Thoracic aorta (tissue), 2 donors: Measurements from ENCODE around the gene TSR3. TPM values are rescaled to one million over a fixed set of nuclear protein-coding genes. Genes with fewer than 3 reads are reported as not detected.

Source experiments
- ATAC-seq: fragments of 150-250 bp; one replicate; pipeline ENCODE4 v1.8.0; 2017; ENCODE audit warnings: low read depth; ENCODE audit not compliant: insufficient number of reproducible peaks, low FRiP score
- DNase-seq: peaks from one replicate; pipeline ENCODE4 v3.0.0-alpha.2; 2020; ENCODE audit warnings: low spot score
- H3K27ac ChIP-seq, 2 donors: fragments of 200-600 bp; sonication (generic); 1 replicate in 1 of 2; 2 replicates in 1 of 2; pipeline ENCODE4 v1.5.1; 2016; ENCODE audit warnings: mild to moderate bottlenecking in 2 of 2, moderate library complexity in 2 of 2
- H3K27me3 ChIP-seq: fragments of 200-600 bp; sonication (generic); replicated peaks from 2 replicates; pipeline ENCODE4 v1.6.0; 2016; ENCODE audit warnings: mild to moderate bottlenecking; ENCODE audit not compliant: insufficient read depth
- H3K36me3 ChIP-seq: fragments of 200-600 bp; sonication (generic); one replicate; pipeline ENCODE4 v1.5.1; 2016
- H3K4me1 ChIP-seq, 2 donors: fragments of 200-600 bp; sonication (generic); 1 replicate in 1 of 2; 2 replicates in 1 of 2; pipeline versions ENCODE4 v1.5.1 to v1.6.0; 2016; ENCODE audit warnings: low read depth in 2 of 2, mild to moderate bottlenecking in 1 of 2; ENCODE audit not compliant: control insufficient read depth in 1 of 2
- H3K4me3 ChIP-seq: fragments of 200-600 bp; sonication (generic); 2 replicates; pipeline ENCODE4 v1.5.1; 2016; ENCODE audit warnings: mild to moderate bottlenecking
- H3K9me3 ChIP-seq: fragments of 200-600 bp; sonication (generic); 2 replicates; pipeline ENCODE4 v1.5.1; 2016
- CTCF ChIP-seq: fragments of 200-600 bp; sonication (generic); IDR thresholded peaks from one replicate; pipeline ENCODE4 v1.5.1; 2019; ENCODE audit warnings: antibody characterized with exemption
- total RNA-seq, 2 donors: library from RNA; depleted of rRNA; stranded (reverse); fragments of >200 nt; gene quantifications; one replicate each; pipeline versions ENCODE4 v1.1.0 to v1.2.3, GENCODE V29; 2016

Gene TSR3
- total RNA-seq, 2 donors from 2014 or later, result 61.7 to 124 TPM

GRCh38 chr16:1389762-1390161 lies 38.1 kb upstream of the TSR3 start:
- H3K4me3 ChIP-seq, result no peak overlapping the region
- H3K36me3 ChIP-seq, result peaks cover 46% of the 10 kb centered on the region
- TF ChIP-seq CTCF, result no peak
- no peaks in the 10 kb centered on the region for H3K27me3 ChIP-seq
- no peaks in the 10 kb centered on the region for H3K9me3 ChIP-seq
- DNase-seq, result no peak
- ATAC-seq, result no peak
- no peaks in the 10 kb centered on the region for H3K4me1 ChIP-seq
- H3K27ac ChIP-seq, result no peak overlapping the region

- no peak for TF ChIP-seq CTCF
- H3K9me3 ChIP-seq, result no peaks in the 10 kb centered on the region
- no peaks in the 10 kb centered on the region for H3K4me1 ChIP-seq
- ATAC-seq (no peak), DNase-seq (no peak)
- peaks cover 36% of the 10 kb centered on the region for H3K36me3 ChIP-seq
- no peak overlapping the region for H3K4me3 ChIP-seq
- H3K27me3 ChIP-seq, result no peaks in the 10 kb centered on the region
- H3K27ac ChIP-seq, result no peak overlapping the region
Observed at GRCh38 chr16:1387331-1387730, 35.7 kb upstream of the TSR3 start.

DNA sequence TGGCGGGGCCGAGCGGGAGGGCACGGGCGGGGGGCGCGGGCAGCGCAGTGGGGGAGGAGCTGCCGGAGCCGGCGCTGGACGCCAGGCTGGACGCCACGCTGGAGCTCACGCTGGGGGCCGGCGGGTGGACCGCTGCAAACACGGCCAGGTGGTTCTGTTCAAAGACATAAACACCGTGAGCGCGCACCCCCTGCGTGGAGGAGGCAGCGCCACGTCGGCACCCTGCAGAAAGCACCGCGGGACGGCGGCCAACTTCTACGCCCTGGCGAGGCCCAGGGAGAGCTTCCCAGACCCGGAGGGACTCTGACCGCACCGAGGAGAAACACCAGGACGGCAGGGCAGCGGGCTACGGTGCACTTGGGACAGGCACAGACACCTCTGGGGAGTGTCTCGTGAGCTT lies 33.6 kb upstream of the TSR3 start:
- no peaks in the 10 kb centered on the region for H3K9me3 ChIP-seq
- H3K27me3 ChIP-seq, result no peaks in the 10 kb centered on the region
- TF ChIP-seq CTCF, result no peak
- H3K4me3 ChIP-seq, result no peak overlapping the region
- H3K27ac ChIP-seq, result no peak overlapping the region
- H3K4me1 ChIP-seq, result no peaks in the 10 kb centered on the region
- H3K36me3 ChIP-seq, result peaks cover 40% of the 10 kb centered on the region
- ATAC-seq, result no peak
- DNase-seq, result no peak

DNA sequence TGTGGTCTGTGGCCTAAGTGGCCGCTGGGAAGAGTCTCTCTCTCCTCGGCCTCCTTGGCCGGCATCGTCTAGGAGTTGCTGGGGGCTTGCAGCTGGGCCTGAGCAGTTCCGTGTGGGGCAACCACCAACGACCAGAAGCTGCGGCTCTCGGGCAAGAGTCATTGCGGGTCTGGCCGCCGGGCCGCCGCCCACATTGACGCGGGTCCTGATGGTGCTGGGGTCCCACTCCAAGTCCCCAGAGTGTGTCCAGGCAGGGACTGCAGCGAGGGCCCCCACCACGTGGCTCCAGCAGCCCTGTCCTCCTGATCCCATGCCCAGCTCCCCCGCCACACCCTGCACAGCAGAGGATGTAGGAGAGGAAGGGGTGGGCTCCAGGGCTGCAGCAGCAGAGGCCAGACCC lies 31.9 kb upstream of the TSR3 start:
- ATAC-seq (no peak), DNase-seq (no peak)
- Histone ChIP-seq H3K4me1 (peaks cover 4 to 14% of the 10 kb centered on the region in 2 donors), H3K36me3 (peaks cover 31% of the 10 kb centered on the region), H3K4me3 (no peak overlapping the region), H3K27me3 (no peaks in the 10 kb centered on the region), H3K9me3 (no peaks in the 10 kb centered on the region), H3K27ac (no peak overlapping the region)
- no peak for TF ChIP-seq CTCF

GRCh38 chr16:1381612-1382406 lies 30.1 kb upstream of the TSR3 start:
- DNase-seq, result no peak
- ATAC-seq, result no peak
- Histone ChIP-seq H3K27ac (no peak overlapping the region), H3K9me3 (no peaks in the 10 kb centered on the region), H3K4me1 (peaks cover 8 to 22% of the 10 kb centered on the region in 2 donors), H3K4me3 (no peak overlapping the region), H3K36me3 (peaks cover 24% of the 10 kb centered on the region), H3K27me3 (no peaks in the 10 kb centered on the region)
- TF ChIP-seq CTCF, result no peak
